Measurements from ENCODE around the gene TMEM120B. TPM values are rescaled to one million over a fixed set of nuclear protein-coding genes. Genes with fewer than 3 reads are reported as not detected.

Gene TMEM120B
- total RNA-seq, 2 donors from 2014 or later, result 9.7 to 25.9 TPM

DNA sequence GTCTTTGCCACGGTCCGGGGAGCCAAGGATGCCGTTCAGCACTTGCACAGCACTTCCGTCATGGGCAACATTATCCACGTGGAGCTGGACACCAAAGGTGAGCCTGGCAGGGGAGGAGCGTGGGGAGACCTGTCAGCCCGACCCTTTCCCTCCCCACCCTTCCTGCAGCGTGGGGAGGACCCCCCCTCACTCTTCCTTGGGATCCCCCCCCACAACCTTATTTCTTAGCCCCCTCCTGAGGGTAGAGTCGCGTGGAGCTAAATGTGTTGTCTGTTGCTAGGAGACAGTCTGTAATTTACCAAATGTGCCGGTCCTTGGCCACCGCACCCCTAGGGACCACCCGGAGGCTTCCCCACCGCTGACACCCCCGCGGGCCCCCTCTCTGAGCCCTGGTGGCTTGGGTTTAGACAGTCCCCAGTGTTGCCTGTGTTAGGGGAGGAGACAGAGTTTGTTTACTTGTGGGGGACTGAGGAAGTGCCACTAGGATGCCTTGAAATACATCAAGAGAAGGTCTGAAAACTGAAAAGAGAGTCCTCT is 93.5 kb downstream of the TMEM120B start:
- no peaks in the 10 kb centered on the region for H3K9me3 Mint-ChIP-seq
- peaks cover 34 to 39% of the 10 kb centered on the region in 2 donors for H3K4me1 Mint-ChIP-seq (ENCODE audit: low read depth in 2 of 2)
- H3K36me3 Mint-ChIP-seq, result peaks cover 4% of the 10 kb centered on the region
- ATAC-seq, result no peak
- H3K27ac Mint-ChIP-seq, result peak overlapping the region; percentile 80 to 92
- H3K27me3 Mint-ChIP-seq, result no peaks in the 10 kb centered on the region
- H3K4me3 Mint-ChIP-seq, result peak overlapping the region; percentile 94
- no peak for DNase-seq (ENCODE audit: low spot score)

DNA sequence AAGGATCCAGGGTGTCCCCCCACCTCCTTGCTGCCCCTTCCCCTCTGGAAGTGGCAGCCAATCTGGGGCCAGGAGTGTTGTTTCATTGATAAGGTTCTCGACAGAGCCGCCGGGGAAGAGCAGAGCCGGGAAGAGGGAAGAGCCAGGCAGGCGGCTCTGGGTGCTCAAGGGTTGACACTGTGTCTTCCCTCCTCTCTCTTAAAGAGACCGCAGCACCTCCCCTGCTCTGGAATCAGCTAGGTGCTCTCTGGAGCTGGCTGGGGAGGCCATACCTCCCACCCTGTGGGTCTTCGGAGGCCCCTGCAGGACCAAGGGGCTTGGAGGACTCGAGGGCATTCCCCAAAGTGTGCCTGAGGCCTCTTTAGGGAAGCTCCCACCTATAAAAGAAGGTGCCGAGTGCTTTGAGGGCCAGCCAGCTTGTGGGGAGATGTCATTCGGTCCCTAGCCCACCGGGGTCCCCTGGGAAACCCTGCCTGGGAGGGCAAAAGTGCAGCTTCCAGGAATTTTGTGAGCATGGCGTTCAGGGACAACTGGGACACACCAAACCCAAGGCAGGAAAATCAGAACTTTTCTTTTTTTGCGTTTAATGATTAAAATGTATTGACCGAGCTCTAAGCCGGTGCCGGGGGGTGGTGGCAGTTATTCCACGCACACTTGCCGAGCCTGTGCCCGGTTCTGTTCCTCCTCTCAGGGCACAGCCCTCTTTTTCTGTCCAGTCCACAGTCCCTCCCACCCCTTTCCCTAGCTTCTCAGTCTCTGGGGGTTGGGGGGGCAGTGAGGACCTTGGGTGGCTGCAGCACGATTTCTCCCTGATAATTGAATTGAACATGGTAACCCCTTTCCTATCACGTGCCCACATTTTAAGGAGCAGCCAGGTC is 94.2 kb downstream of the TMEM120B start:
- Mint-ChIP-seq H3K36me3 (peaks cover 3% of the 10 kb centered on the region), H3K9me3 (no peaks in the 10 kb centered on the region), H3K4me3 (peak overlapping the region; percentile 94), H3K4me1 (ENCODE audit: low read depth in 2 of 2) (peaks cover 32 to 38% of the 10 kb centered on the region in 2 donors), H3K27ac (peak overlapping the region; percentile 80 to 92), H3K27me3 (no peaks in the 10 kb centered on the region)
- no peak for ATAC-seq
- DNase-seq (ENCODE audit: low spot score), result no peak

DNA sequence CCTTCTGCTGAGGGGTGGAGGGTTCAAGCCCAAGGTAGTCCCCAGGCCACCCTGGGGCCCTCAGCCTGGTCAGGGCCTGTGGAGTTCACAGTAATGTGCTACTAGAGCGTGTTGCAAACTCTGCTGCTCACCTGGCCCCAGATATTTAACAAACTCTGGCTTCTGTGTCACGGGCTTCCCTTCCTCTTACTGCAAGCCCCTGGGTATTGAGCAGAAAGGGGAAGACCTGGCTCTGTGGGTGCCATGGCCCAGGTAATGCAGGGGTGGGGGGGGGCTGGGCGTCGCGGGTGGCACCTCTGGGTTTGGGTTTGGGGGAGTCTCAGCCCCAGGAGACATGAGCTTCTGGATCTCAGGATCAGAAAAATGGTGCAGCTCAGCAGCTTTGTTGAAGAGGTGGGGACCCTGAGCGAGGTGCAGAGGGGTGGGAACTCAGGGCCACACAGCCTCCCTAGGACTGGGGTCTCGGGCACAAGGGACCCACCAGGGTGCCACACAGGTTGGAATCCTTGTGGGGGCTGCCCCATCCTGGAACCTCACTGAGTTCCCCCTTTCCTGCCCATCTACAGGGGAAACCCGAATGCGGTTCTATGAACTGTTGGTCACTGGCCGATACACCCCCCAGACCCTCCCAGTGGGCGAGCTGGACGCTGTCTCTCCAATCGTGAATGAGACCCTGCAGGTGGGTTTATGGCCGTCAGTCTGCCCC is 95.2 kb downstream of the TMEM120B start:
- H3K27ac Mint-ChIP-seq, result no peak overlapping the region
- peaks cover 23 to 36% of the 10 kb centered on the region in 2 donors for H3K4me1 Mint-ChIP-seq (ENCODE audit: low read depth in 2 of 2)
- DNase-seq (ENCODE audit: low spot score) (no peak), ATAC-seq (no peak)
- H3K36me3 Mint-ChIP-seq, result no peaks in the 10 kb centered on the region
- no peak overlapping the region for H3K4me3 Mint-ChIP-seq
- no peaks in the 10 kb centered on the region for H3K27me3 Mint-ChIP-seq
- no peaks in the 10 kb centered on the region for H3K9me3 Mint-ChIP-seq

DNA sequence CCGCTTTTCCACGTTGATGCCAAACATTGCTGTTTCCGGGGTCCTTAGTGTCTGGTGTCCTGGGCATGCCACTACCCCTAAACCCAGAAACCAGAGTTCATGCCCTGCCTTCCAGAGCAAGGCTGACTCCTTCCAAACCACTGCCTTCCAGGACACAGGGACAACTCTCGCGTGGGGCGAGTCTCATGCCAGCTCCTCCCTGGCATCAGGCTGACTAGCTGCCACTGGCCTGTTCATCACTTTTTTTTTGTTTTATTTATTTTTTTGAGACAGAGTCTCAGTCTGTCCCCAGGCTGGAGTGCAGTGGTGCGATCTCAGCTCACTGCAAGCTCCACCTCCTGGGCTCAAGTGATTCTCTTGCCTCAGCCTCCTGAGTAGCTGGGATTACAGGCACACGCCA is 96.1 kb downstream of the TMEM120B start:
- Mint-ChIP-seq H3K27ac (peak overlapping the region in 1 of 2 donors; percentile 35), H3K9me3 (no peaks in the 10 kb centered on the region), H3K4me3 (no peak overlapping the region), H3K27me3 (no peaks in the 10 kb centered on the region), H3K36me3 (no peaks in the 10 kb centered on the region), H3K4me1 (ENCODE audit: low read depth in 2 of 2) (peaks cover 27 to 39% of the 10 kb centered on the region in 2 donors)
- ATAC-seq (no peak), DNase-seq (ENCODE audit: low spot score) (no peak)

DNA sequence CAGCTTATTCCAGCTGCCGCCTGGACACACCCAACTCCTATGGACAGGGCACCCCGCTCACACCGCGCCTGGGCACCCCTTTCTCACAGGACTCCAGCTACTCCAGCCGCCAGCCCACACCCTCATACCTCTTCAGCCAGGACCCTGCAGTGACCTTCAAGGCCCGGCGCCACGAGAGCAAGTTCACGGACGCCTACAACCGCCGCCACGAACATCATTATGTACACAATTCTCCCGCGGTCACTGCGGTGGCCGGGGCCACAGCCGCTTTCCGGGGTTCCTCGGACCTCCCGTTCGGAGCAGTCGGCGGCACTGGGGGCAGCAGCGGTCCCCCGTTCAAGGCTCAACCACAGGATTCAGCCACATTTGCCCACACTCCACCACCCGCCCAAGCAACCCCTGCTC is 97.2 kb downstream of the TMEM120B start:
- Mint-ChIP-seq H3K27me3 (no peaks in the 10 kb centered on the region), H3K4me1 (ENCODE audit: low read depth in 2 of 2) (peaks cover 30 to 41% of the 10 kb centered on the region in 2 donors), H3K27ac (peak overlapping the region in 1 of 2 donors; percentile 25), H3K36me3 (no peaks in the 10 kb centered on the region), H3K9me3 (no peaks in the 10 kb centered on the region), H3K4me3 (no peak overlapping the region)
- ATAC-seq, result no peak
- no peak for DNase-seq (ENCODE audit: low spot score)

DNA sequence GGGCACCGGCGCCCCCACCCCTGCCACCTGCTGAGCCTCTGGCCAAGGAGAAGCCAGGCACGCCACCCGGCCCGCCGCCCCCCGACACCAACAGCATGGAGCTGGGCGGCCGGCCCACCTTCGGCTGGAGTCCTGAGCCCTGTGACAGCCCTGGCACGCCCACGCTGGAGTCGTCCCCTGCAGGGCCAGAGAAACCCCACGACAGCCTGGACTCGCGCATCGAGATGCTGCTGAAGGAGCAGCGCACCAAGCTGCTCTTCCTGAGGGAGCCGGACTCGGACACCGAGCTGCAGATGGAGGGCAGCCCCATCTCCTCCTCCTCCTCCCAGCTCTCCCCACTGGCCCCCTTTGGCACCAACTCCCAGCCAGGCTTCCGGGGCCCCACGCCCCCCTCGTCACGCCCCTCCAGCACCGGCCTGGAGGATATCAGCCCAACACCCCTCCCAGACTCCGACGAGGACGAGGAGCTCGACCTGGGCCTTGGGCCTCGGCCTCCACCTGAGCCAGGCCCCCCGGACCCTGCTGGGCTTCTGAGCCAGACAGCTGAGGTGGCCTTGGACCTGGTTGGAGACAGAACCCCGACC is 97.8 kb downstream of the TMEM120B start:
- Mint-ChIP-seq H3K27ac (no peak overlapping the region), H3K4me3 (no peak overlapping the region), H3K4me1 (ENCODE audit: low read depth in 2 of 2) (peaks cover 30 to 41% of the 10 kb centered on the region in 2 donors), H3K27me3 (no peaks in the 10 kb centered on the region), H3K36me3 (no peaks in the 10 kb centered on the region), H3K9me3 (no peaks in the 10 kb centered on the region)
- no peak for DNase-seq (ENCODE audit: low spot score)
- no peak for ATAC-seq

DNA sequence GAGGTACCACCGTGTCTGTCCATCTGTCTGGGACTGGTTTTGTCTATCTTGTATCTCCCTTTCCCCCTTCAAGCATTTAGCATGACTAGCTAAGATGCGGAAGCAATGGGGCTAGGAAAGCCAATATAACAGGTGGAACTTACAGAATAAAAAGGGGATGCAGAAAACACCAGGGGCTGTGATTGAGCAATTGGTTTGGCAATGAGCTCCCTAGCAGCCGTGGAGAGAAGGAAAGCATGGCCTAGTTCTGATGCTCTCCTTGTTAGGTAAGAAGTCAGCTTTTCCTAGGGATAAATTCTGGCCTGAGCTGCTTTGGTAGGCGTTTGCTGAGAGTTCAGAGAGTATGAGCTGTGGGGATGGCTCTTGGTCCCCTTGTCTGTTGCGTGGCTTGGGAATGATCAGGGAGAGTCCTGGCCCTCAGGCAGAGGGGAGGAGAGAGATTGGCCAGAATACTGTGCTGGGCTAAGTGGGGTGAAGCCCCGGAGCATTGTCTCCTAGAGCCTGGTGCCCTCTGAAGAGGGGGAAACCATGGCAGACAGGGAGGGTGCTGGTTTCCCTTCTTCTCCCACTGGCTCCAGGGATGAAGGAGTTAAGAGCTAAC is 98.4 kb downstream of the TMEM120B start:
- no peaks in the 10 kb centered on the region for H3K27me3 Mint-ChIP-seq
- DNase-seq (ENCODE audit: low spot score) (no peak), ATAC-seq (no peak)
- no peaks in the 10 kb centered on the region for H3K9me3 Mint-ChIP-seq
- peak overlapping the region; percentile 93 for H3K4me3 Mint-ChIP-seq
- H3K36me3 Mint-ChIP-seq, result no peaks in the 10 kb centered on the region
- peaks cover 26 to 38% of the 10 kb centered on the region in 2 donors for H3K4me1 Mint-ChIP-seq (ENCODE audit: low read depth in 2 of 2)
- H3K27ac Mint-ChIP-seq, result peak overlapping the region; percentile 64 to 89

DNA sequence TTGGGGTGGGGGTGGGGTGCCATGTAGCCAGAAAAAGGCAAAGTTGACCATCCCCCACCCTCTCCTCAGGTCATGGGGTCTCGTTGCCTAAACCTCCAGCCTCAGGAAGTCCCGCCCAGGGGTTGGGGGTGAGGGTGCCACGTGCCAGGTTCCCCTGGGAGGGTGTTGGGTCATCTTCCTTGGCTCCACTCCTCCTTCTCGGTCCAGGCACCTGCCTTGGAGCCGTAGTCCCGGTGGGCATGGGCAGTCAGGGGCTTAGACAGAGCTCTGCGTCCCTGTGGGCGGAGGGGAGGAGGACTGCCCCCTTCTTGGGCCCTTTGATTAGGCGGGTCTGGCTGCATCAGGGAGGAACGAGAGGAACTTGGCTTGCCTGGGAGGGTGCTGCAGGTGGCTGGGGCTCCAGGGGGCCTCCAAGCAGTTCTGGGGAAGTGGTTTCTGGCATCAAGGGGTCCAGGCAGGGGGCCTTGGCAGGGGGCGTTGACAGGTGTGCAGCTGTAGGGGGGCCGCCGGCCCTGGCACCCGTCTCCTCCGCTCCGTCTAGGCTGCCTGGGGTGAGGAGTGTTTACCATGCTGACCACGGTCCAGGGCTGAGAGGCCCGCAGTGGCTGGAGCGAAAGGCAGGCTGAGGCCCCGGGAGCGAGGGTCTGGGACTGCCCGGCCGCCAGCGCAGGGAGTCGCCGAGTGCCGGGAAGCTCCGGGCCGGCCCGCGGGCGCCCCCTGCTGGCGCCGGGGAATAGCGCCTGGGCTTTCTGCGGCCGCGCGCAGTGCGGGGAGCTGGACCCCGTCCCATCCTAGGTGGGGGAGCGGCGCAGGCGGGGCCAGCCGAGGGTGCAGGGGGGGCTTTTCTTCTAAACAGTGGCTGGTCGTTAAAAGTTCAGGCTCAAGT is 99.1 kb downstream of the TMEM120B start:
- H3K4me1 Mint-ChIP-seq (ENCODE audit: low read depth in 2 of 2), result peaks cover 23 to 33% of the 10 kb centered on the region in 2 donors
- H3K36me3 Mint-ChIP-seq, result peaks cover 6% of the 10 kb centered on the region
- no peak for DNase-seq (ENCODE audit: low spot score)

DNA sequence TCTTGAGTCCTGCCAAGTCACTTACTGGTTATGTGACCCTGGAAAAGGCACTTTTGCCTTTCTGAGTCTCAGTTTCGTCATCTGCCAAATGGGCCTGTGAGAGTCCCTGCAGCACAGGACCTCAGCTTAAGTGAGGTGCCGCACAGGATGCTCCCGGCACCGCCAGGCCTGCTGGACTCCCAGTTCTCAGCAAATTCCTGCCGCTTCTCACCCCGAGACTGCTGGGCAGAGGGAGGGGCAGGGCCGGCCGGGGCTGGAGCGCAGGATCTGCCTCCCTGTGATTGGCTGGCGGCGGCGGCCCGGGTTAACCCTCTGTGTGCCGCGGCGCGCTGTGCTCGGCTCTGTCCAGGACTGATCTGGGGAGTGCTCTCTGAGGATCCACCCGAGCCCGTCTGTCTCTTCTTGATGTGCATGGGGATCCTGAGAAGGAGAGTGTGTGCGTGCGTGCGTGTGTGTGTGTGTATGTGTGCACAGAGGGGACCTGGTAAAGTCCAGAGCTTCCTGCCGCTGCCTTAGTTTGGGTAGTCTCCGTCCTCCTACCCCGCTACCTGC is 99.8 kb downstream of the TMEM120B start:
- no peaks in the 10 kb centered on the region for H3K9me3 Mint-ChIP-seq
- H3K27ac Mint-ChIP-seq, result no peak overlapping the region
- ATAC-seq (peak; percentile 58 to 78), DNase-seq (ENCODE audit: low spot score) (no peak)
- no peaks in the 10 kb centered on the region for H3K27me3 Mint-ChIP-seq
- H3K4me1 Mint-ChIP-seq (ENCODE audit: low read depth in 2 of 2), result peaks cover 20 to 34% of the 10 kb centered on the region in 2 donors
- H3K4me3 Mint-ChIP-seq, result peak overlapping the region; percentile 93
- H3K36me3 Mint-ChIP-seq, result peaks cover 7% of the 10 kb centered on the region

More for the DNA sequence above, 99.1 kb downstream of the TMEM120B start:
- Mint-ChIP-seq H3K4me3 (peak overlapping the region; percentile 93), H3K9me3 (no peaks in the 10 kb centered on the region), H3K27ac (peak overlapping the region; percentile 64 to 89), H3K27me3 (no peaks in the 10 kb centered on the region)
- ATAC-seq, result peak; percentile 90 to 91

DNA sequence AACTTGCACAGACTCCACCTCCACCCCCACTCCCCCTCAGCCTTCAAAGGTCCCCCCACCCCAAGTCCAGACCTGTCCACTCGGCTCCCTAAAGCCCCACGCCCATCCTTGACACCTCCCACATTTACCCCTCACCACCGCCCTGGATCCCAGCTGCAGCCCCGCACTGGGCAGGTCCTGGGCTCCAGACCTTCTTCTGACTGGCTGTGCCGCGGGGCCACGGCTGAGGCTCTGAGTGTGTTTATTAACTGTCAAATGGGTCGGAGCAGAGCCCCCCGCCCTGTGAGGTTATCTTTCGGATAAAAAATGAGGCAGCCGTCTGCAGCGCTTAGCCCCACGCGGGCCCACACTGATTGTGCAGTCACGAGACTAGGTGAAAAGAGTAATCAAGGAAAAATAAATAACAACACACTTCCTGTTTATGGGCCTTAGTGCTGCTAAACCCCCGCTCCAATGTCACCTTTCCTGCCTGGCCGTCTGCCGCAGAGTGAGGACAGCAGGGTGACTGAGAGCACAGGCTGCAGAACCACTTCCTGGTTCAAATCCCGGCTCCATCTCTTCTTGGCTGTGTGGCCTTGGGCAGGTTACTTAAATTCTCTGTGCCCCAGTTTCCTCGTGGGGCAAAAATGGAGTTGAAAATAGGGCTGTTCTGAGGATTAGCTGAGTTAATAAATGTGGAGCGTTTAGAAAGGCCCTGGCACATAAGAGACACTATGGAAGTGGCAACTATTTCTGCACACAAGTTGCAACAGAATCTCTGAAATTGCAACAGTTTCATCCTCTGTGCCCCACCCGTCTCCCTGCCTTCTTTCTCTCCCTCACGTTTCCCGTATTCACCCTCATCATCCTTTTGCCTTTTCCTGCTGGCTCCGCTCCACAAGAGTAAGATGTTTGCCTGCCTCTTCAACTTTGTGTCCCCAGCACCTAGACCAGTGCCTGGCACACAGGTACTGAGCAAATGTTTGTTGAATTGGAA is 100.7 kb downstream of the TMEM120B start:
- H3K4me3 Mint-ChIP-seq, result peak overlapping the region; percentile 93
- H3K36me3 Mint-ChIP-seq, result peaks cover 7% of the 10 kb centered on the region
- ATAC-seq (no peak), DNase-seq (ENCODE audit: low spot score) (no peak)
- no peaks in the 10 kb centered on the region for H3K9me3 Mint-ChIP-seq
- H3K4me1 Mint-ChIP-seq (ENCODE audit: low read depth in 2 of 2), result peaks cover 20 to 34% of the 10 kb centered on the region in 2 donors
- peak overlapping the region in 1 of 2 donors; percentile 41 for H3K27ac Mint-ChIP-seq
- no peaks in the 10 kb centered on the region for H3K27me3 Mint-ChIP-seq

DNA sequence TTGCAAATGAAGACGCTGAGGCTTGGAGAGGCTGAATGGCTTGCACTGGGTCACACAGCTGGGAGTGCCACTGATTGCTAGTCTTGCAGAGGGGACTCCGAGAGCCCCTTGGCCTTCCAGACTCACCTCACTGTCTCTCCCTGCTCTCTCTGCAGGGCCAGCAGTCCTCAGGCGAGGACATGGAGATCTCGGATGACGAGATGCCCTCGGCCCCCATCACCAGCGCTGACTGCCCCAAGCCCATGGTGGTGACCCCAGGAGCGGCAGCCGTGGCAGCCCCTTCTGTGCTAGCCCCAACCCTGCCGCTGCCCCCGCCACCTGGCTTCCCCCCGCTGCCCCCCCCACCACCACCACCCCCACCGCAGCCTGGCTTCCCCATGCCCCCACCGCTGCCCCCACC is 101.4 kb downstream of the TMEM120B start:
- peaks cover 7% of the 10 kb centered on the region for H3K36me3 Mint-ChIP-seq
- H3K27ac Mint-ChIP-seq, result peak overlapping the region in 1 of 2 donors; percentile 41
- H3K4me1 Mint-ChIP-seq (ENCODE audit: low read depth in 2 of 2), result peaks cover 20 to 34% of the 10 kb centered on the region in 2 donors
- no peaks in the 10 kb centered on the region for H3K9me3 Mint-ChIP-seq
- DNase-seq (ENCODE audit: low spot score), result no peak
- no peaks in the 10 kb centered on the region for H3K27me3 Mint-ChIP-seq
- peak overlapping the region; percentile 93 for H3K4me3 Mint-ChIP-seq
- ATAC-seq, result no peak
